Liver (tissue), 9 donors: ENCODE measurements around the gene RGL2. TPM values are rescaled to one million over a fixed set of nuclear protein-coding genes. Genes with fewer than 3 reads are reported as not detected.

Experiments
- DNase-seq: peaks from one replicate; pipeline ENCODE4 v3.0.0-alpha.2; 2017; ENCODE audit warnings: low spot score
- H3K27ac ChIP-seq, 2 donors: one replicate each; pipeline ENCODE4 v1.7.0; 2013; ENCODE audit warnings: inconsistent platforms in 2 of 2, low read length in 2 of 2, control low read depth in 1 of 2, low read depth in 1 of 2, mild to moderate bottlenecking in 1 of 2
- H3K27me3 ChIP-seq, 4 donors: one replicate each; pipeline versions ENCODE4 v1.6.1 to v1.7.0; 2013; ENCODE audit warnings: low read length in 3 of 4, inconsistent platforms in 1 of 4, mild to moderate bottlenecking in 1 of 4, moderate library complexity in 1 of 4; ENCODE audit not compliant: control insufficient read depth in 4 of 4, insufficient read depth in 4 of 4
- H3K36me3 ChIP-seq, 4 donors: one replicate each; pipeline versions ENCODE4 v1.6.1 to v1.7.0; 2013; ENCODE audit warnings: low read length in 3 of 4, mild to moderate bottlenecking in 3 of 4, low read depth in 1 of 4, moderate library complexity in 1 of 4; ENCODE audit not compliant: control insufficient read depth in 4 of 4, insufficient read depth in 3 of 4
- H3K4me1 ChIP-seq, 4 donors: one replicate each; pipeline versions ENCODE4 v1.6.1 to v1.7.0; 2013; ENCODE audit warnings: low read length in 3 of 4, mild to moderate bottlenecking in 3 of 4, moderate library complexity in 1 of 4; ENCODE audit not compliant: control insufficient read depth in 4 of 4, insufficient read depth in 4 of 4
- H3K4me3 ChIP-seq, 3 donors: one replicate each; pipeline versions ENCODE4 v1.6.1 to v1.7.0; 2013; ENCODE audit warnings: low read length in 3 of 3, control low read depth in 1 of 3, low read depth in 1 of 3, mild to moderate bottlenecking in 1 of 3
- H3K9ac ChIP-seq, 2 donors: one replicate each; pipeline ENCODE4 v1.7.0; 2013; ENCODE audit warnings: low read length in 2 of 2, mild to moderate bottlenecking in 2 of 2, moderate library complexity in 2 of 2, control low read depth in 1 of 2, low read depth in 1 of 2
- H3K9me3 ChIP-seq, 4 donors: one replicate each; pipeline versions ENCODE4 v1.6.1 to v1.7.0; 2013; ENCODE audit warnings: low read length in 3 of 4; ENCODE audit not compliant: control insufficient read depth in 4 of 4
- EGR1 ChIP-seq, 2 donors: IDR thresholded peaks; 2 replicates each; pipeline ENCODE4 v1.6.1; 2016 to 2018; ENCODE audit warnings: antibody characterized with exemption in 2 of 2, low read depth in 2 of 2
- FOXA2 ChIP-seq: IDR thresholded peaks from 2 replicates; pipeline ENCODE4 v1.6.1; 2016; ENCODE audit warnings: antibody characterized with exemption
- GABPA ChIP-seq, 2 donors: IDR thresholded peaks in 1 of 2; conservative IDR thresholded peaks in 1 of 2; 2 replicates each; pipeline ENCODE4 v1.6.1; 2016; ENCODE audit warnings: antibody characterized with exemption in 2 of 2, mild to moderate bottlenecking in 1 of 2, moderate library complexity in 1 of 2
- HNF4A ChIP-seq, 2 donors: conservative IDR thresholded peaks; 2 replicates each; pipeline ENCODE4 v1.6.1; 2016; ENCODE audit warnings: antibody characterized with exemption in 2 of 2, mild to moderate bottlenecking in 2 of 2
- HNF4G ChIP-seq: IDR thresholded peaks from 2 replicates; pipeline ENCODE4 v1.6.1; 2016; ENCODE audit warnings: antibody characterized with exemption
- NR2F2 ChIP-seq: IDR thresholded peaks from 2 replicates; pipeline ENCODE4 v1.6.1; 2016; ENCODE audit warnings: antibody characterized with exemption
- RAD21 ChIP-seq, 2 donors: IDR thresholded peaks; 2 replicates each; pipeline ENCODE4 v1.6.1; 2016; ENCODE audit warnings: antibody characterized with exemption in 2 of 2, mild to moderate bottlenecking in 2 of 2
- RXRA ChIP-seq, 2 donors: IDR thresholded peaks; 2 replicates each; pipeline ENCODE4 v1.6.1; 2017 to 2018; ENCODE audit warnings: antibody characterized with exemption in 2 of 2, mild to moderate bottlenecking in 1 of 2
- SP1 ChIP-seq: IDR thresholded peaks from 2 replicates; pipeline ENCODE4 v1.6.1; 2018; ENCODE audit warnings: antibody characterized with exemption, mild to moderate bottlenecking
- TAF1 ChIP-seq: conservative IDR thresholded peaks from 2 replicates; pipeline ENCODE4 v1.6.1; 2016; ENCODE audit warnings: antibody characterized with exemption, mild to moderate bottlenecking
- YY1 ChIP-seq: IDR thresholded peaks from 2 replicates; pipeline ENCODE4 v1.6.1; 2016; ENCODE audit warnings: antibody characterized with exemption, mild to moderate bottlenecking
- WGBS: extraction: QIAGEN DNeasy Blood & Tissue Kit; methylation state at CpG from one replicate; pipeline ENCODE4 v1.1.7; 2013; 5-methylcytosine and 5-hydroxymethylcytosine counted together
- polyA plus RNA-seq, 2 donors: library from polyadenylated mRNA; stranded (reverse) in 1 of 2; unstranded in 1 of 2; fragments of 200-250 nt in 1 of 2; fragments of >200 nt in 1 of 2; fragmentation: Nextera tagmentation in 1 of 2; extraction: Ambion mirVana in 1 of 2; gene quantifications; one replicate each; pipeline versions ENCODE4 v1.2.1 to v1.2.3, GENCODE V29; 2013 to 2015
- total RNA-seq, 2 donors: library from RNA; depleted of rRNA; stranded (reverse); fragments of >200 nt; gene quantifications; one replicate each; pipeline ENCODE4 v1.2.3, GENCODE V29; 2014
- TF ChIP-seq, protein P1 (sequence below): IDR thresholded peaks from 2 replicates; pipeline ENCODE4 v1.6.1; 2016; ENCODE audit warnings: antibody characterized with exemption
- TF ChIP-seq, protein P2 (sequence below): IDR thresholded peaks from 2 replicates; pipeline ENCODE4 v1.6.1; 2016; ENCODE audit warnings: antibody characterized with exemption
- TF ChIP-seq, protein P3 (sequence below): fragments of 150-350 bp; IDR thresholded peaks from 2 replicates; pipeline ENCODE4 v1.5.1; 2017; ENCODE audit warnings: improper control_type of control experiment, low read depth, low read length; ENCODE audit not compliant: missing input control
- TF ChIP-seq, protein P4 (sequence below): IDR thresholded peaks from 2 replicates; pipeline ENCODE4 v1.6.1; 2016; ENCODE audit warnings: antibody characterized with exemption
- TF ChIP-seq, protein P5 (sequence below): IDR thresholded peaks from 2 replicates; pipeline ENCODE4 v1.6.1; 2016; ENCODE audit warnings: antibody characterized with exemption, mild to moderate bottlenecking
- donor health status: healthy.
- donor health status: healthy.
- donor health status: healthy.
- donor health status: healthy.
- donor health status: healthy.

RGL2 gene
- total and polyA plus RNA-seq, 4 donors, result 16.7 to 22.8 (median 17.3) TPM

DNA sequence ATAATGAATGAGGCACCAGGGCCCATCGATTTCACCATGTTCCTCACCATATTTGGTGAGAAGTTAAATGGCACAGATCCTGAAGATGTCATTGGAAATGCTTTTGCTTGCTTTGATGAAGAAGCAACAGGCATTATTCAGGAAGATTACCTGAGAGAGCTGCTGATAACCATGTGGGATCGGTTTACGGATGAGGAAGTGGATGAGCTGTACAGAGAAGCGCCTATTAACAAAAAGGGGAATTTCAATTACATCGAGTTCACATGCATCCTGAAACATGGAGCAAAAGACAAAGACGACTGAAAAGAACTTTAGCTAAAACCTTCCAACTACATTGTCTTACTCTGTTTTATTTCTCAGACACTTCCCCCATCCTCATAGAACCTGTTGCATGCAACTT, 40.5 kb upstream of the RGL2 start:
- no peaks in the 10 kb centered on the region for H3K36me3 ChIP-seq
- H3K27me3 ChIP-seq, result no peaks in the 10 kb centered on the region
- TF ChIP-seq, protein P1, sequence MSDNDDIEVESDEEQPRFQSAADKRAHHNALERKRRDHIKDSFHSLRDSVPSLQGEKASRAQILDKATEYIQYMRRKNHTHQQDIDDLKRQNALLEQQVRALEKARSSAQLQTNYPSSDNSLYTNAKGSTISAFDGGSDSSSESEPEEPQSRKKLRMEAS, result no peak
- TF ChIP-seq RAD21 (IDR thresholded peaks at IDR 0.05), result no peak
- no peak for TF ChIP-seq FOXA2
- TF ChIP-seq HNF4A (conservative IDR thresholded peaks at IDR 0.05), result no peak
- no peak for TF ChIP-seq SP1
- TF ChIP-seq, protein P2, sequence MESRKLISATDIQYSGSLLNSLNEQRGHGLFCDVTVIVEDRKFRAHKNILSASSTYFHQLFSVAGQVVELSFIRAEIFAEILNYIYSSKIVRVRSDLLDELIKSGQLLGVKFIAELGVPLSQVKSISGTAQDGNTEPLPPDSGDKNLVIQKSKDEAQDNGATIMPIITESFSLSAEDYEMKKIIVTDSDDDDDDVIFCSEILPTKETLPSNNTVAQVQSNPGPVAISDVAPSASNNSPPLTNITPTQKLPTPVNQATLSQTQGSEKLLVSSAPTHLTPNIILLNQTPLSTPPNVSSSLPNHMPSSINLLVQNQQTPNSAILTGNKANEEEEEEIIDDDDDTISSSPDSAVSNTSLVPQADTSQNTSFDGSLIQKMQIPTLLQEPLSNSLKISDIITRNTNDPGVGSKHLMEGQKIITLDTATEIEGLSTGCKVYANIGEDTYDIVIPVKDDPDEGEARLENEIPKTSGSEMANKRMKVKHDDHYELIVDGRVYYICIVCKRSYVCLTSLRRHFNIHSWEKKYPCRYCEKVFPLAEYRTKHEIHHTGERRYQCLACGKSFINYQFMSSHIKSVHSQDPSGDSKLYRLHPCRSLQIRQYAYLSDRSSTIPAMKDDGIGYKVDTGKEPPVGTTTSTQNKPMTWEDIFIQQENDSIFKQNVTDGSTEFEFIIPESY, result no peak
- TF ChIP-seq, protein P3, sequence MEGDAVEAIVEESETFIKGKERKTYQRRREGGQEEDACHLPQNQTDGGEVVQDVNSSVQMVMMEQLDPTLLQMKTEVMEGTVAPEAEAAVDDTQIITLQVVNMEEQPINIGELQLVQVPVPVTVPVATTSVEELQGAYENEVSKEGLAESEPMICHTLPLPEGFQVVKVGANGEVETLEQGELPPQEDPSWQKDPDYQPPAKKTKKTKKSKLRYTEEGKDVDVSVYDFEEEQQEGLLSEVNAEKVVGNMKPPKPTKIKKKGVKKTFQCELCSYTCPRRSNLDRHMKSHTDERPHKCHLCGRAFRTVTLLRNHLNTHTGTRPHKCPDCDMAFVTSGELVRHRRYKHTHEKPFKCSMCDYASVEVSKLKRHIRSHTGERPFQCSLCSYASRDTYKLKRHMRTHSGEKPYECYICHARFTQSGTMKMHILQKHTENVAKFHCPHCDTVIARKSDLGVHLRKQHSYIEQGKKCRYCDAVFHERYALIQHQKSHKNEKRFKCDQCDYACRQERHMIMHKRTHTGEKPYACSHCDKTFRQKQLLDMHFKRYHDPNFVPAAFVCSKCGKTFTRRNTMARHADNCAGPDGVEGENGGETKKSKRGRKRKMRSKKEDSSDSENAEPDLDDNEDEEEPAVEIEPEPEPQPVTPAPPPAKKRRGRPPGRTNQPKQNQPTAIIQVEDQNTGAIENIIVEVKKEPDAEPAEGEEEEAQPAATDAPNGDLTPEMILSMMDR, result no peak
- TF ChIP-seq, protein P4, sequence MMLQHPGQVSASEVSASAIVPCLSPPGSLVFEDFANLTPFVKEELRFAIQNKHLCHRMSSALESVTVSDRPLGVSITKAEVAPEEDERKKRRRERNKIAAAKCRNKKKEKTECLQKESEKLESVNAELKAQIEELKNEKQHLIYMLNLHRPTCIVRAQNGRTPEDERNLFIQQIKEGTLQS, result no peak
- TF ChIP-seq, protein P5, sequence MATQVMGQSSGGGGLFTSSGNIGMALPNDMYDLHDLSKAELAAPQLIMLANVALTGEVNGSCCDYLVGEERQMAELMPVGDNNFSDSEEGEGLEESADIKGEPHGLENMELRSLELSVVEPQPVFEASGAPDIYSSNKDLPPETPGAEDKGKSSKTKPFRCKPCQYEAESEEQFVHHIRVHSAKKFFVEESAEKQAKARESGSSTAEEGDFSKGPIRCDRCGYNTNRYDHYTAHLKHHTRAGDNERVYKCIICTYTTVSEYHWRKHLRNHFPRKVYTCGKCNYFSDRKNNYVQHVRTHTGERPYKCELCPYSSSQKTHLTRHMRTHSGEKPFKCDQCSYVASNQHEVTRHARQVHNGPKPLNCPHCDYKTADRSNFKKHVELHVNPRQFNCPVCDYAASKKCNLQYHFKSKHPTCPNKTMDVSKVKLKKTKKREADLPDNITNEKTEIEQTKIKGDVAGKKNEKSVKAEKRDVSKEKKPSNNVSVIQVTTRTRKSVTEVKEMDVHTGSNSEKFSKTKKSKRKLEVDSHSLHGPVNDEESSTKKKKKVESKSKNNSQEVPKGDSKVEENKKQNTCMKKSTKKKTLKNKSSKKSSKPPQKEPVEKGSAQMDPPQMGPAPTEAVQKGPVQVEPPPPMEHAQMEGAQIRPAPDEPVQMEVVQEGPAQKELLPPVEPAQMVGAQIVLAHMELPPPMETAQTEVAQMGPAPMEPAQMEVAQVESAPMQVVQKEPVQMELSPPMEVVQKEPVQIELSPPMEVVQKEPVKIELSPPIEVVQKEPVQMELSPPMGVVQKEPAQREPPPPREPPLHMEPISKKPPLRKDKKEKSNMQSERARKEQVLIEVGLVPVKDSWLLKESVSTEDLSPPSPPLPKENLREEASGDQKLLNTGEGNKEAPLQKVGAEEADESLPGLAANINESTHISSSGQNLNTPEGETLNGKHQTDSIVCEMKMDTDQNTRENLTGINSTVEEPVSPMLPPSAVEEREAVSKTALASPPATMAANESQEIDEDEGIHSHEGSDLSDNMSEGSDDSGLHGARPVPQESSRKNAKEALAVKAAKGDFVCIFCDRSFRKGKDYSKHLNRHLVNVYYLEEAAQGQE, result no peak
- TF ChIP-seq EGR1 (IDR thresholded peaks at IDR 0.05; ENCODE audit: low read depth in 2 of 2), result no peak
- TF ChIP-seq RXRA (IDR thresholded peaks at IDR 0.05), result no peak
- TF ChIP-seq YY1, result no peak
- no peak for TF ChIP-seq NR2F2
- no peak for TF ChIP-seq GABPA (IDR thresholded peaks at IDR 0.05 in 1 of 2, conservative IDR thresholded peaks at IDR 0.05 in 1 of 2)
- no peak for TF ChIP-seq TAF1
- no peak for TF ChIP-seq HNF4G
- no peaks in the 10 kb centered on the region for H3K4me1 ChIP-seq
- 85% methylated on average over 6 of the region's 6 CpGs for WGBS
- no peak overlapping the region for H3K27ac ChIP-seq
- no peak for DNase-seq
- no peak overlapping the region for H3K9ac ChIP-seq
- H3K4me3 ChIP-seq, result no peak overlapping the region
- no peaks in the 10 kb centered on the region for H3K9me3 ChIP-seq

DNA sequence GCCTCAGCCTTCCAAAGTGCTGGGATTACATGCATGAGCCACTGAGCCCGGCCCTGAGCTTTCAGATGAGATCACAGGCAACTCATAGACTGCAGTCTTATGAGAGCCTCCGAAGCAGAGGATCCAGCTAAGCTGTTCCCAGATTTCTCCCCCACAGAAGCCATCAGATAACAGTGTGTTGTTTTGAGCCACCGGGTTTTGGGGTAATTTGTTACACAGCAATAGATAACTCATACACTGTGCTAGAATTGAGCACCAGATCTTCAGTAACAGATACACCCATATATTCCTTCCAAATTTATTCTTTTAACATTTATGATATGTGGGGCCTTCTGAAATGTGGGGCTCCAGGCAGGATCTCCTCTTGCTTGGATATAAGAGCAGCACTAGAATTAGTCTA, 37.8 kb upstream of the RGL2 start:
- TF ChIP-seq EGR1 (IDR thresholded peaks at IDR 0.05; ENCODE audit: low read depth in 2 of 2) (no peak), RXRA (IDR thresholded peaks at IDR 0.05) (no peak), SP1 (no peak)
- no peaks in the 10 kb centered on the region for H3K36me3 ChIP-seq
- no peak overlapping the region for H3K9ac ChIP-seq
- H3K27me3 ChIP-seq, result no peaks in the 10 kb centered on the region
- H3K4me1 ChIP-seq, result no peaks in the 10 kb centered on the region
- H3K27ac ChIP-seq, result no peak overlapping the region
- WGBS, result 90% methylated on average over 3 of the region's 3 CpGs
- no peak for DNase-seq
- H3K9me3 ChIP-seq, result no peaks in the 10 kb centered on the region
- H3K4me3 ChIP-seq, result no peak overlapping the region
